Mesendoderm (in vitro differentiated cells): ENCODE results near the gene ALDOC.

Experiments used
- DNase-seq: peaks from one replicate; pipeline ENCODE4 v3.0.0; 2013
- H2AK5ac ChIP-seq: 2 replicates; pipeline ENCODE4 v1.6.1; 2013; ENCODE audit warnings: low read length, inconsistent platforms
- H2BK120ac ChIP-seq: 2 replicates; pipeline ENCODE4 v1.6.1; 2013; ENCODE audit warnings: low read depth, mild to moderate bottlenecking, low read length, moderate library complexity, mixed read lengths
- H2BK15ac ChIP-seq: replicated peaks from 2 replicates; pipeline ENCODE4 v1.6.1; 2013; ENCODE audit warnings: low read depth, mild to moderate bottlenecking, moderate library complexity
- H2BK5ac ChIP-seq: 2 replicates; pipeline ENCODE4 v1.6.1; 2013; ENCODE audit warnings: low read length, inconsistent platforms
- H3K18ac ChIP-seq: 2 replicates; pipeline ENCODE4 v1.6.1; 2013; ENCODE audit warnings: mild to moderate bottlenecking, low read length, mixed read lengths
- H3K23ac ChIP-seq: one replicate; pipeline ENCODE4 v1.6.1; 2013; ENCODE audit warnings: low read length
- H3K27ac ChIP-seq: 2 replicates; pipeline ENCODE4 v1.5.1; 2013; ENCODE audit warnings: low read depth, mild to moderate bottlenecking, inconsistent platforms, low read length, moderate library complexity
- H3K27me3 ChIP-seq: 2 replicates; pipeline ENCODE4 v1.6.1; 2013; ENCODE audit warnings: low read length, control low read depth, mild to moderate bottlenecking, inconsistent platforms; ENCODE audit not compliant: insufficient read depth, poor library complexity
- H3K36me3 ChIP-seq: 2 replicates; pipeline ENCODE4 v1.6.1; 2013; ENCODE audit warnings: low read length, inconsistent platforms; ENCODE audit not compliant: control insufficient read depth, insufficient read depth
- H3K4ac ChIP-seq: one replicate; pipeline ENCODE4 v1.6.1; 2013; ENCODE audit warnings: low read depth, mild to moderate bottlenecking, low read length, moderate library complexity
- H3K4me1 ChIP-seq: 2 replicates; pipeline ENCODE4 v1.6.1; 2013; ENCODE audit warnings: low read depth, low read length, inconsistent platforms; ENCODE audit not compliant: control insufficient read depth
- H3K4me2 ChIP-seq: 2 replicates; pipeline ENCODE4 v1.6.1; 2013; ENCODE audit warnings: low read length
- H3K4me3 ChIP-seq: 2 replicates; pipeline ENCODE4 v1.5.1; 2013; ENCODE audit warnings: mild to moderate bottlenecking, low read length
- H3K56ac ChIP-seq: one replicate; pipeline ENCODE4 v1.6.1; 2013; ENCODE audit warnings: low read length
- H3K79me1 ChIP-seq: 2 replicates; pipeline ENCODE4 v1.6.1; 2013; ENCODE audit warnings: low read length, inconsistent platforms
- H3K79me2 ChIP-seq: 2 replicates; pipeline ENCODE4 v1.6.1; 2013; ENCODE audit warnings: mild to moderate bottlenecking, low read length; ENCODE audit not compliant: control insufficient read depth, insufficient read depth
- H3K9ac ChIP-seq: 2 replicates; pipeline ENCODE4 v1.6.1; 2013; ENCODE audit warnings: low read length, inconsistent platforms
- H4K5ac ChIP-seq: one replicate; pipeline ENCODE4 v1.6.1; 2013; ENCODE audit warnings: low read length
- H4K8ac ChIP-seq: one replicate; pipeline ENCODE4 v1.6.1; 2013; ENCODE audit warnings: low read depth, mild to moderate bottlenecking, control low read depth, low read length, moderate library complexity
- WGBS: extraction: QIAGEN DNeasy Blood & Tissue Kit; methylation state at CpG from one replicate; pipeline ENCODE4 v1.1.7; 2013; ENCODE audit warnings: low lambda C conversion rate, missing lambda C conversion rate; ENCODE audit not compliant: insufficient coverage; ENCODE audit errors: extremely low coverage; 5-methylcytosine and 5-hydroxymethylcytosine counted together

ALDOC gene

GRCh38 chr17:28598389-28598788 is 21.7 kb upstream of the ALDOC start:
- no CpG with 5 or more reads among the region's 17 CpGs for WGBS
- no peak overlapping the region for H3K27ac ChIP-seq

GRCh38 chr17:28597606-28598383 is 21.1 kb upstream of the ALDOC start:
- Histone ChIP-seq H4K5ac (no peak overlapping the region), H3K4ac (peak overlapping the region; percentile 73), H3K4me2 (peak overlapping the region; percentile 52), H3K36me3 (peaks cover 6% of the 10 kb centered on the region), H2AK5ac (no peak overlapping the region), H4K8ac (no peak overlapping the region), H2BK5ac (no peak overlapping the region), H3K9ac (peak overlapping the region; percentile 80), H3K27ac (no peak overlapping the region), H2BK15ac (no peak overlapping the region), H3K79me1 (no peaks in the 10 kb centered on the region), H3K23ac (no peak overlapping the region), H3K27me3 (no peaks in the 10 kb centered on the region), H3K56ac (peak overlapping the region; percentile 91), H2BK120ac (no peak overlapping the region), H3K4me1 (peaks cover 3% of the 10 kb centered on the region), H3K79me2 (peaks cover 6% of the 10 kb centered on the region), H3K18ac (no peak overlapping the region), H3K4me3 (peak overlapping the region; percentile 93)
- WGBS, result no CpG with 5 or more reads among the region's 5 CpGs
- DNase-seq, result peak; percentile 19

More at GRCh38 chr17:28598389-28598788, 21.7 kb upstream of the ALDOC start:
- DNase-seq, result no peak
- no peak overlapping the region for H4K5ac ChIP-seq
- peaks cover under 1% of the 10 kb centered on the region for H3K36me3 ChIP-seq
- H4K8ac ChIP-seq, result no peak overlapping the region
- H3K4me3 ChIP-seq, result peak overlapping the region; percentile 93
- peaks cover 6% of the 10 kb centered on the region for H3K79me2 ChIP-seq
- H3K4me2 ChIP-seq, result peak overlapping the region; percentile 52
- H3K9ac ChIP-seq, result peak overlapping the region; percentile 80
- no peak overlapping the region for H2AK5ac ChIP-seq
- no peak overlapping the region for H2BK120ac ChIP-seq
- peak overlapping the region; percentile 56 for H3K23ac ChIP-seq
- no peak overlapping the region for H2BK5ac ChIP-seq
- no peak overlapping the region for H2BK15ac ChIP-seq
- peak overlapping the region; percentile 72 for H3K18ac ChIP-seq
- H3K4ac ChIP-seq, result peak overlapping the region; percentile 73
- H3K4me1 ChIP-seq, result peaks cover 3% of the 10 kb centered on the region
- H3K56ac ChIP-seq, result peak overlapping the region; percentile 91
- H3K27me3 ChIP-seq, result no peaks in the 10 kb centered on the region
- no peaks in the 10 kb centered on the region for H3K79me1 ChIP-seq

GRCh38 chr17:28592260-28592659 is 15.6 kb upstream of the ALDOC start:
- Histone ChIP-seq H3K4me1 (no peaks in the 10 kb centered on the region), H3K9ac (no peak overlapping the region), H3K4ac (no peak overlapping the region), H2BK5ac (no peak overlapping the region), H3K18ac (no peak overlapping the region), H3K36me3 (peaks cover 30% of the 10 kb centered on the region), H2BK120ac (no peak overlapping the region), H2BK15ac (no peak overlapping the region), H4K8ac (no peak overlapping the region), H3K4me3 (no peak overlapping the region), H3K79me2 (peaks cover under 1% of the 10 kb centered on the region), H3K4me2 (no peak overlapping the region), H3K27ac (no peak overlapping the region), H3K56ac (no peak overlapping the region), H2AK5ac (no peak overlapping the region), H4K5ac (no peak overlapping the region), H3K27me3 (no peaks in the 10 kb centered on the region), H3K79me1 (peaks cover 9% of the 10 kb centered on the region), H3K23ac (no peak overlapping the region)
- no CpG with 5 or more reads among the region's 4 CpGs for WGBS
- no peak for DNase-seq

DNA sequence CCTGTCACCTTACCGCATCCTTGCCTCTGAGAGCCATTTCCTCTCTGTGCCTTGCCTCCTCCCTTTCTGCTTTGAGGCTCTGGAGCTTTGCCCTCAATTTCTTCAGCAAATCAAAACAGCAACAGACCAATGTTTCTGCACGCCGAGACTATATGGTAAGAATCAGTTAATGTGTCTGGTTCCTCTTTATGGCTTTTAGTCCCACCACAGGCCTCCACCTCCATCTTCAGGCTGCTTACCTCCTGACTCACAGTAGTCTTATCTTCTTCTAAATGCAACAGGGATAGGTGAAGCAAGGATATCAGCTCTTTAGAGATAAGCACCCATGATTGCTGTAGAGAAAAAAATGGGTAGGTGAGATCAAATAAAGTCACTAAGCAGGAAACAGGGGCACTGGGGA is 9.2 kb upstream of the ALDOC start:
- Histone ChIP-seq H3K36me3 (peaks cover 38% of the 10 kb centered on the region), H3K4me2 (no peak overlapping the region), H3K4me1 (no peaks in the 10 kb centered on the region), H4K8ac (no peak overlapping the region), H3K18ac (no peak overlapping the region), H2AK5ac (no peak overlapping the region), H2BK15ac (no peak overlapping the region), H3K9ac (no peak overlapping the region), H3K79me2 (no peaks in the 10 kb centered on the region), H3K4ac (no peak overlapping the region), H4K5ac (no peak overlapping the region), H2BK5ac (no peak overlapping the region), H3K23ac (no peak overlapping the region), H3K4me3 (no peak overlapping the region), H3K27ac (no peak overlapping the region), H2BK120ac (no peak overlapping the region), H3K56ac (no peak overlapping the region), H3K27me3 (no peaks in the 10 kb centered on the region), H3K79me1 (peaks cover 6% of the 10 kb centered on the region)
- no CpG with 5 or more reads among the region's 3 CpGs for WGBS
- DNase-seq, result no peak

DNA sequence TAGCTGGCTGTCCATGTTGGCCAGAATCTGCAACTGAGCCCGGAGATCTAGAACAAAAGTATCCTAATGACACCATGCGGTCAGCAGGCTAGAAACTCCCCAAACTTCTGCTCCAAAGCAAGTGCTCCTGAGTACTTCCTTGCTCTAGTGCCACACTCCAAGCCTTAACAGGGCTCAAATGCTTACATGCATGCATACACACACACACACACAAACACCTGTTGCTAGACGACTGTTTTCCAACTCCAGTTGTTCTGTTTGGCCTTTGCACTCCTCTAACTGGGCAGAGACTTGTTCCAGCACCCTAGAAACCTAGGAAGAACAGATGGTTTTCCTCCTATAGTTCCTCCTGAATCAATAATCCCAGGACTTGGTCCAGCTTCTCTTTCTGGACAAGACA is 7.7 kb upstream of the ALDOC start:
- H3K4ac ChIP-seq, result no peak overlapping the region
- no peaks in the 10 kb centered on the region for H3K27me3 ChIP-seq
- H3K23ac ChIP-seq, result no peak overlapping the region
- H2BK120ac ChIP-seq, result no peak overlapping the region
- no peak overlapping the region for H3K4me2 ChIP-seq
- no peak overlapping the region for H2BK15ac ChIP-seq
- H3K36me3 ChIP-seq, result peaks cover 38% of the 10 kb centered on the region
- H3K79me2 ChIP-seq, result no peaks in the 10 kb centered on the region
- no peak overlapping the region for H4K5ac ChIP-seq
- no peak overlapping the region for H2BK5ac ChIP-seq
- H3K56ac ChIP-seq, result no peak overlapping the region
- peaks cover 6% of the 10 kb centered on the region for H3K79me1 ChIP-seq
- H3K9ac ChIP-seq, result no peak overlapping the region
- no peaks in the 10 kb centered on the region for H3K4me1 ChIP-seq
- DNase-seq, result no peak
- WGBS, result no CpG with 5 or more reads among the region's 3 CpGs
- H3K18ac ChIP-seq, result no peak overlapping the region
- no peak overlapping the region for H3K27ac ChIP-seq
- H2AK5ac ChIP-seq, result no peak overlapping the region
- no peak overlapping the region for H3K4me3 ChIP-seq
- no peak overlapping the region for H4K8ac ChIP-seq

DNA sequence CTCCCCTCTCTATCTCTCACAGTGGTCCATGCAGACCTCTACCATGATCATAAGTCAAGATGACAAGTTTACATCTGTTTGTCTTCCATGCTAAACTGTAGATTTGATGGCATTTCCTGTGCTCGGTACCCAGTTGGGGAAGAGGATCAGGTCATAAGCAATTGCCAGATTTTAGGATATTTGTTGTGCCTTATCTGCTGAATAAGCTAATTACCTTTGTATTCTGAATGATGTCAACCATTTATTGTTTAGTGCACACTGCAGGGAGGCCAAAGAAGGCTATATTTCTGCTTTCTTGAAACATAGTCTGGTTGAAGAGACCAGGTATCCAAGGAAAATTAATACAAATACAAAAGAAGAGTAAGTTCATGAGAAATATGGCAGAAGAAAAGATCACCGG is 5.8 kb upstream of the ALDOC start:
- no peak overlapping the region for H3K4ac ChIP-seq
- no peak overlapping the region for H3K56ac ChIP-seq
- H2AK5ac ChIP-seq, result no peak overlapping the region
- no peak overlapping the region for H3K9ac ChIP-seq
- H3K4me1 ChIP-seq, result no peaks in the 10 kb centered on the region
- H4K5ac ChIP-seq, result no peak overlapping the region
- no peak overlapping the region for H3K4me2 ChIP-seq
- no CpG with 5 or more reads among the region's 2 CpGs for WGBS
- H3K79me1 ChIP-seq, result no peaks in the 10 kb centered on the region
- H3K27ac ChIP-seq, result no peak overlapping the region
- H3K27me3 ChIP-seq, result no peaks in the 10 kb centered on the region
- H3K79me2 ChIP-seq, result no peaks in the 10 kb centered on the region
- no peak overlapping the region for H3K4me3 ChIP-seq
- H4K8ac ChIP-seq, result no peak overlapping the region
- no peak overlapping the region for H2BK120ac ChIP-seq
- no peak for DNase-seq
- no peak overlapping the region for H3K18ac ChIP-seq
- no peak overlapping the region for H2BK5ac ChIP-seq
- H3K23ac ChIP-seq, result no peak overlapping the region
- H2BK15ac ChIP-seq, result no peak overlapping the region
- peaks cover 42% of the 10 kb centered on the region for H3K36me3 ChIP-seq
